Stimulated activated CD4-positive, alpha-beta T cell treated with anti-CD3 and anti-CD28 coated beads, Interleukin-1b, Interleukin-23, amount 100 ng/mL, for 4 hours (primary cell): Measurements from ENCODE around the gene CYB5A.
A peak's percentile ranks its signal among the peaks of the same experiment; 100 is the strongest.
"Not testable (repeated sequence)": the region's sequence is repeated elsewhere in the genome, so short reads cannot be mapped to it uniquely, and the experiment has no call there.

Experiments used
- DNase-seq, 2 donors: peaks; one replicate each; pipeline ENCODE4 v3.0.0-alpha.2; 2020; ENCODE audit warnings: low read depth in 2 of 2

The CYB5A gene

DNA sequence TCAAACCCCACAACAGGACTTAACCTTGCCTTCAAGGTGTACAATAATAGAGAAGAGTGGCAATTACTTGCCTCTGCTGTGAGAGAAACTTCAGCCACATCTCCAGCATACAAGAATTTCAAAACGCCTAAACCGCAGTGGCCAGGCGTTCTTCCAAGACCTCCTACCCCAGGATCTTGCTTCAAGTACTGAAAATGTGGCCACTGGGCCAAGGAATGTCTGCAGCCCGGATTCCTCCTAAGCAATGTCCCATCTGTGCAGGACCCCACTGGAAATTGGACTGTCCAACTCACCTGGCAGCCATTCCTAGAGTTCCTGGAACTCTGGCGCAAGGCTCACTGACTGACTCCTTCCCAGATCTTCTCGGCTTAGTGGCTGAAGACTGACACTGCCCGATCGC lies 2.8 kb upstream of the CYB5A start:
- no peak for DNase-seq

DNA sequence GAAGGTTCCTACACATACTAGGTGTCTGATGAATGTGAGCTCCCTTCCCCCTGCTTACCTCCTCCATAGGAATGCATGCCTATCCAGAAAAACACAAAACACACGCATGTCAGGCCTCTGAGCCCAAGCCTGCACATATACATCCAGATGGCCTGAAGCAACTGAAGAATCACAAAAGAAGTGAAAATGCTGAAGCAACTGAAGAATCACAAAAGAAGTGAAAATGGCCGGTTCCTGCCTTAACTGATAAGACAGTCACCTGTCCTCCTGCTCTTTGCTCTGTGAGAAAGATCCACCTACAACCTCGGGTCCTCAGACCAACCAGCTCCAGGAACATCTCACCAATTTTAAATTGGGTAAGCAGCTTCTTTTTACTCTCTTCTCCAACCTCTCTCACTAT lies 1.2 kb upstream of the CYB5A start:
- DNase-seq: not testable (repeated sequence)

DNA sequence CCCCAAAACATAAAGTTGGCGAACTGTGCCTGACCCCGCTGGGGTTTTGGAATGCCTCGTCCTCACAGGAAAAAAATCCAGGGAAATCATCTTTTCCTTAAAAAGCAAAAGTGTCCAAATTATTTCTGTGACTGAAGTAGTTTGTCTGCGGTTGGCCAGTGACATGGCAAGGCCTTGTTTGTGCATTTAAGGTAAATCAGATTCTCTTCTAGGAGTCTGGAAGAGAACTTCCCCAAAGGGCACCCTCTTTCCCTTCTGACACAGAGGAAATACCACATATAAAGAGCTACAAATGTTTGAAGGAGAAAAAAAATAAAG lies 737 bp upstream of the CYB5A start:
- no peak for DNase-seq

DNA sequence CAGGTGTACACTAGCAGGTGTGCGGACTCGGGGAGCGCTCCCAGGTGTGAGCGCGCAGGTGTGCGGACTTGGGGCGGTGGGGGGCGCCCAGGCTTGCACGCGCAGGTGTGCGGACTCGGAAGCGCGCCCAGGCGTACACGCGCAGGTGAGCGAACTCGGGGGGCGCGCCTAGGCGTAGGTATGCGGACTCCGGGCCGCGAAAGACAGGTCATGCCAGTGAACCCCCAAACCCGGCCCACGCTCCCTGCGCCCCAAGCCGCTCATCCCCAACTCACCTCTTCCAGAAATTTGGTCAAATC lies 342 bp downstream of the CYB5A start:
- no peak for DNase-seq

DNA sequence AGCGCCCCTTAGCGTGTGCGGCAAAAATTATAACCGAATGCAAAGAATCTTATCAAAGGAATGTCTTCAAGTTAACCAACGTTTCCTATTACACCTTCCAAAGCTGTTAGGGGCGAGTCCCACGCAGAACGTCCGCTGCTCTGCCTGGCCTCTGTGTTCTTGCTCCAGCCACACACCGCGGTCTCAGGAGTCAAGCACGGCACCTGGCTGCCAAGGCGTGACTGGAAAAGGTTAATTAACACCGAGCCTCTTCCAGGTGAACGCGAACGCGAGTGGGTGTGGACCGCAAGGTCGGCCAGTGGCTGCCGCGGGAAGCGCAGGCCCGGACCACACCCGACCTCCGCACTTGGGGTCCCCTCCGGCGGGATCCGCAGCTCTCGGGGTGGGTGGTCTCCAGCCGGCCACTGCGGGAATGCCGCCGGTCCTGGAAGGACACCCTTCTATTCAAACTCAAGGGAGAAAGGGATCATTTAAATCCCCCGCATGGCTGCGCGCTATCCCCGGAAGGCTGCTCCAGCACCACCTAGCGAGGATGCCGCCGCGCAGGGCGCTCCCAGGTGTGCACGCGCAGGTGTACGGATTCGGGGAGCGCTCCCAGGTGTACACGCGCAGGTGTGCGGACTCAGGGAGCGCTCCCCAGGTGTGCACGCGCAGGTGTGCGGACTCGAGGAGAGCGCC lies 830 bp downstream of the CYB5A start:
- no peak for DNase-seq

DNA sequence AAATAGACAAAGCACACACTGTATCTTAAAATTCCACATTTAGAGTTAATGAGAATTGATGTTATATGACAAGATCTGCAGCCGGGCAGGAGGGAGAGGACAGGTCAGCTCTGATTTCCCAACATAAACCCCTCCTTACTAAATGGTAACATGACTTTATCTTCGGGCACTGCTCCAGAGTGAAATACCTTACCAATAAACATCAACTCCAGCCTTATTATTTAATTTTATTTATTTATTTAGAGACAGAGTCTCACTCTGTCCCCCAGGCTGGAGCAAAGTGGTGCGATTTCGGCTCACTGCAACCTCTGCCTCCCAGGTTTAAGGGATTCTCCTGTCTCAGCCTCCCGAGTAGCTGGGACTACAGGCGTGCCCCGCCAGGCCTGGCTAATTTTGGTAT lies 1.7 kb downstream of the CYB5A start:
- DNase-seq: no peak

DNA sequence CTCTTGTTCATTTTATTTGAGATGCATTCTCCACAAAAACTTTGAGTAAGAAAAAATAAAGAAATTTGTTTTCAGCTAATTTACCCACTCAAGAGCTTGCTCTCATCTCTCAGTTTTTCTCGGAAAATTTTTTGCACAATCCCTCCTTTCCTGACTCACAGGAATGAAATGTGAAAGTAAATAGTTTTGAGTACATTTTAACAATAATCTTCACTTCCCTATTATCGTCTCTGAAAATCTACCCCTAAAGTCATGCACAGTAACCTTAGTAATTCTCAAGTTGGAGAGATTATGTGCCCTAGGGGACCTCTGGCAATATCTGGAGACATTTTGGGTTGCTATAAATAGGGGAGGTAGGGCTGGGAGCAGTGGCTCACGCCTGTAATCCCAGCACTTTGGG lies 2.6 kb downstream of the CYB5A start:
- no peak for DNase-seq

DNA sequence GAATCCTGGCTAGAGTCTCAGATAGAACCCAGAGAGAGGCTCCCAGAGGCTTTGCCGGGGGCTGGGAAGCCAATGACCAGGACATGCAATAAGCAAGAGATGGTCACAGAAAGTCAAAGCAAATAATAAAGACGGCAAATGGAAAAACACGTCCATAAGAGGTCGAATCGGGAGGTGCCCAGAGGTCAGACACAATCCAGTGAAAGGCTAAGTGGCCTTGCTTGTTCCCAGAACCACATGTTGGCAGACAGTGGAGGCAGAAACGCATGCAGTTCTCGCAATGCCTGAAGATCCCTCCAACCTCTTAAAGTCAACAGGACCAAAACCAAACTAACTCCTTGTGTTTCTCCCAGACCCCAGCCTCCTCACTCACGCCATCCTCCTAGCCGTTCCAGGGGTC lies 3.0 kb downstream of the CYB5A start:
- no peak for DNase-seq

DNA sequence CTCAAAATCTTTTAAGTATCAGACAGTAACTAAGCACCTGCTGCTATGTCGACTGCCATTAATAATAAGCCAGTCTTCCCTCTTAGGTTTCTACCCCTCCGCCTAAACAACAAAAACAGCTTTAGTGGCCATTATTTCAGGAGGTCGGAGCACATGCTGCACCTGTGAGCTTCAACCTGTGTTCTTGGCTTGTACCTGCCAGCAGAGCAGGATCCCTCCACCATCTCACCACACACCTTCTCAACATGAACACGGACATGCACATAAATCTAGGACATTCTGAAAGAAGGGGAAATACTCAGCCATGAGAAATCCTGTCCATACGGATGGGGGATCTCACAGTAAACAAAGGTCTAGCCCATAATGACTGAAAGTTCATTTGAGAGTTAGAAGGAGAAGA lies 3.7 kb downstream of the CYB5A start:
- DNase-seq: no peak

DNA sequence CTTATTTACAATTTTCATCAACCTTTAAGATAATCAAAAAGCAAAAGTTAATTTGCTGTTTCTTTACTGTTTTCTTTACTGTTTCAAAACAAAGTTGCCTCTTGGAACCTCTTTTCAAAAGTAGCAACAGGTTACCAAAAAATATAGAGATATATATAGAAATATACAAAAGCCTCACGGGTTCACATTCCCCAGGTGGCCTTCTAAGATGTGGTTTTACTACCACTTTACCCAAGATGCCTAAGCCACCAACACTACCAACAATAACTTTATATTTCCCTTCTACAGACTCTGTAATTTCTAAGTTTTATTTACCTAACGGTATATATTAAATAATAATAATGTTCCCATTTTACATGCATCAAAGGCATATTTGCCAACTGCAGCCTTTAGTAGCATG lies 4.9 kb downstream of the CYB5A start:
- no peak for DNase-seq

DNA sequence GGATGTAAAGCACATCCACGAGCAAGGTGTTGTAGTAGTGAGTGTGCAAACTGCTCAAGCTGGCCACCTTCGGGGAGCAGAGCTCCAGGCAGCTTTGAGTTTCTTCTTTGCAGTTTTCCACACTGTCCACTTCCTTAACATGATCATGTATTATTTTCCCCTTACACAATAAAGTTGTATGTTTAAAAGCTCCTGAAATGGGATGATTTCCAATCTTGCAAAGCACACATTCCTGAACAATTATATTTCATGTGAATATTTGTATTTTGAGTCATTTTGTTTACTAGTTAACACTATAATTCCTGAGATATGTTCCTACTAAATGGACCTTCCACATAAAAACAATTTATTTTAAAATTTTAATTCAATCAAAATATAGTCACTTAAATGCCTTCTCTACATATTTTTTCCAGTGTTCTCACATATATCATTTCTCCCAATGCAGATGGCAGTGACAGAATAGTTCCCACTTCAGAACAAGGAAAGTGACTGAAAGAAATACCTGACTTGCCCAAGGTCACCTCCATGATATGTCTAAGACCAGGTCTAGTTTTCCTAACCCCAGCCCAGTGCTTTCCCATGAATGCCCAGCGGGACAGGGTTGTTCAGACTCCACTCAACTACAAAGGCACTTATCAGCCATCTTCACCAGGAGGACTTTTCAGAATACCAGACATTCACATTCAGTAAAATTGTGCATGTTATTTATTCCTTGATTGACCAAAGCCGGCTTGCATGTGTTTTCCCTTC lies 5.5 kb downstream of the CYB5A start:
- no peak for DNase-seq

DNA sequence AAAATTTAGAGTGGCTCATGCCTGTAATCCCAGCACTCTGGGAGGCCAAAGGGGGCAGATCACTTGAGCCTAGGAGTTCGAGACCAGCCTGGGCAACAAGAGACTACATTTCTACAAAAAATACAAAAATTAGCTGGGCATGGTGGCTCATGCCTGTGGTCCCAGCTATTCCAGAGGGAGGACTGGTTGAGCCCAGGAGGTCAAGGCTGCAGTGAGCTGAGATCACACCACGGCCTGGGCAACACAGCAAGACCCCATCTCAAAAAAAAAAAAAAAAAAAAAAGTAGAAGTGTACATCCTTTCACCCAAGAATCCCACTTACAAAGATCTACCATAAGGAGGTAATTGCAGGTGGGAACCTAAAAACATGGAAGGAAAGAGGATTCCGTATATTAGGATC lies 6.2 kb downstream of the CYB5A start:
- not testable (repeated sequence) for DNase-seq

DNA sequence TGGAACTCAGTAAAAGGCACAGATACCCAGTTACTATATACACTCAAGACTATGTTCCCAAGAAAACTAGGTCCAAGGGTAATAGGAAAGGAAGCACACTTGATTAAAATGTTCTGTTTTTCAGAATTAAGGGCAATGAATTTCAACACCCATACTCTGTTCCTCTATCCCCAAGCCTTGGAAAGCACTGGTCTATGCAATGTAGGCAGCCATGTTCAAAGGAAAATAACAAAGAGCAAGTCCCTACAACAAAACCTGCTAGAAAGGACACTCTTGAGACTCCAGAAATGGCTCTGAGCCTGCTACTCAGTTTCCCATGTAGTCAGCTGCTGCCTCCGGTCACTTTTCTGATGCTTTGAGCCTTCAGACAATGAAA lies 6.8 kb downstream of the CYB5A start:
- DNase-seq: no peak

DNA sequence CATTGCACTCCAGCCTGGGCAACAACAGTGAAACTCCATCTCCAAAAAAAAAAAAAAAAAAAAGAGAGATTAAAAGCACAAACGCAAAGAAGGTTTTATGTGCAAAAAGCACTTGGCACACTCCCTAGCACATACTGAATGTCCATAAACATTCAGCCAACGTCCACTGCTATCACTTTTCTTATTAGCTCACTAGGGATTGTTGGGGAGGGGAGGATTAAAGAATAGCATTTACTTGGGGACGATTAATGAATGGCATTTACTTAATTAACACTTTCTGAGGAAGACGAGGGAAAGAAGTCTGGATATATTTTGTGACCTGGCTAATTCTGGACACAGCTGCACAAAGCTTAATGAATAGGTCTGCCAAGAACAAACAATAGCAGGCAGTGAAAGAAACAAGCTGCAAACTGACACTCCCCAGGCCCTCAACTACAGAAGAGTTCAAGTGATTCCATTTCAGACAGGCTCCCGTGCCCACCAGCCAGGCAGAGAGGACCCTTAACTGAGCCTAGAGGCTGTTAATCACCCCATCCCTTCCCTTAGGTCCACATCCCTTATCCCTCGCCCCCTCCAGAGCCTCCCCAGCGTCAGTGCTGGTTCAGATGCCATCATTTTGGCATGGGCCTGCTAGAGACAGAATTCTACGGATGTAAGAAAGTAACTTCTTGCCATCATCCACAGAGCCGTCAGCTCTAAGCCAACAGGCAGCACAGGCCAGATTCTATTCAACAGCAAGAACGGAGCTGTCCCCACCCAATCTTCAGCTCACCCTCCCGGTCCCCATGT lies 7.4 kb downstream of the CYB5A start:
- no peak for DNase-seq

DNA sequence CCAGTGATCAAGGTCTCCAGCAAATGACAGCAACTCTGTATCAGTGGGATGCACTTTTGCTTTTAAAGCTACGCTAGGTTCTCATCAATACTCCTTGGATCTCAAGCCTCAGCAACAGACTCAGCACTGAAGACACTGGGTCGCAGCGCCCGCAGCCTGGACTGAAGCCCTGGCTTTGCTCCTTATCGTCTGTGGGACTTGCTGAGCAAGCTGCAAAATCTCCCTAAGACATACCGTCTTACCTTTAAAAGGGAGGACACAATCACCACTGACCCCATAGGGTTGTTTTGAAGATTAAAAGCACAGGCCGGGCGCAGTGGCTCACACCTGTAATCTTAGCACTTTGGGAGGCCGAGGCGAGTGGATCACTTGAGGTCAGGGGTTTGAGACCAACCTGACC lies 8.1 kb downstream of the CYB5A start:
- no peak for DNase-seq

DNA sequence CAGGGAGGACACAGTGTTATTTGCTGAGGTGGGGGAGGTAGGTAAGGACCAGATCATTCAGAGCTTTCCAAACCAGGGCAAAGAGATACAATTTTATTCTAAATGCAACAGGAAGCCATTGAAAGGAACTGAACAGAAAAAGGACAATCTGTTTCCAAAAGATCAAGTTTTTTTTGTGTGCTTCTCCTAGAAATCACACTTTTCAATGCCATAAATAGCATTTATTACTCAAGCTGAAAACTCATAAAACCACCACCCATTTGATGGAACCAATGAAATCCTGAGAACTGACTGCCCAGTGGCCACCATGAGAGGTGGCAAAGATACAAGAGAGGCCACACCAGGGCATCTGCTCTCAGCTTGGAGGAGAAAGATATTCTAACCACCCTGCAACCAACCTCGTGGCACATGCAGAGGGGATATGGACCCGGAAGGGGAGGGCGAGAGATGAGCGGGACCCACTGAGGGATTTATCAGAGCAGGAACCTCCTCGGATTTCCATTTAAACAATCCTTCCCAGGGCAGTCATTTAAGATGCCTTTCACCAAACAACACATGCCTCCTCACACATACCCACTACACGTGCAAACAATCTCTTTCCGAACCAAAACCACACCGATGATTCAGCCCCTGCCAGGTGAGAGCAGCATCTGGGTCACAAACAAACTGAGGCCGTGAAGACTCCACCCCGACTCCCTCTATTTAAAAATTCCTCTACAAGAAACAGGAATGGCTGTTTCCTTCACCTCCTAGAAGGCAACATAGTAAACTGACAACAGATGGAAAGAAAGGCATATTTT lies 8.8 kb downstream of the CYB5A start:
- DNase-seq: peak in 1 of 2 donors; percentile 10

DNA sequence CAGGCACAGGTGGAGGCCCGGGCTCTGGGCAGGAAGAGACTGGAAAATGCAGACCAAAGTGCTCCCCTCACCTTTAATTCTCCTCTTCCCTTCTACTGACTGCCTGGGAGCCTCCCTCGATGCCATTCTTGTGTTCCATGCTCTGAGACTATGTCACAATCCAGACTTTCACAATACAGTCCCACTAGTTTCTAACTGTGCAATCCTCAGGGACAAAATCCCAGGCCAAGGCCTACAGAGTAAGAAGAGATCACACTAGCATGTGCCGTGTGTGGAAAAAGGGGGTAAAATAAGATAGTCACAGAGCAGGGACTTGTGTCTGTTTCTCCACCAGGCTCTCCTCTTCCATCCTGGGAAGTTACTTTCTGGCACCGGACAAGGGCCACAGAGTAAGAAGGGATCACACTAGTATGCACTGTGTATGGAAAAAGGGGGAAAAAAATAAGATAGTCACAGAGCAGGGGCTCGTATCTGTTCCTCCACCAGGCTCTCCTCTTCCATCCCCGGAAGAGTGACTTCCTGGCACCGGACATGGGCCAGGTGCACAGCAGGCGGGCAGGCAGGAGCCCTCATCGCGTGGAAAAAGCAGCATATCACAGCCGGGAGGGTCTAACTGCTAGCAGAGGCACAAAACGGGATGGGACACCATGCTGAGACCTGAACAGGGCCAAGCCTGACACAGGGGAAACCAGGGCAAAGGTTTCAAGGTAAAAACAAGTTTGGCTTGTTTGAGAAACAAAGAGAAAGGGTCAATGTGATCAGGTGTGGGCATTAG lies 9.6 kb downstream of the CYB5A start:
- no peak for DNase-seq

DNA sequence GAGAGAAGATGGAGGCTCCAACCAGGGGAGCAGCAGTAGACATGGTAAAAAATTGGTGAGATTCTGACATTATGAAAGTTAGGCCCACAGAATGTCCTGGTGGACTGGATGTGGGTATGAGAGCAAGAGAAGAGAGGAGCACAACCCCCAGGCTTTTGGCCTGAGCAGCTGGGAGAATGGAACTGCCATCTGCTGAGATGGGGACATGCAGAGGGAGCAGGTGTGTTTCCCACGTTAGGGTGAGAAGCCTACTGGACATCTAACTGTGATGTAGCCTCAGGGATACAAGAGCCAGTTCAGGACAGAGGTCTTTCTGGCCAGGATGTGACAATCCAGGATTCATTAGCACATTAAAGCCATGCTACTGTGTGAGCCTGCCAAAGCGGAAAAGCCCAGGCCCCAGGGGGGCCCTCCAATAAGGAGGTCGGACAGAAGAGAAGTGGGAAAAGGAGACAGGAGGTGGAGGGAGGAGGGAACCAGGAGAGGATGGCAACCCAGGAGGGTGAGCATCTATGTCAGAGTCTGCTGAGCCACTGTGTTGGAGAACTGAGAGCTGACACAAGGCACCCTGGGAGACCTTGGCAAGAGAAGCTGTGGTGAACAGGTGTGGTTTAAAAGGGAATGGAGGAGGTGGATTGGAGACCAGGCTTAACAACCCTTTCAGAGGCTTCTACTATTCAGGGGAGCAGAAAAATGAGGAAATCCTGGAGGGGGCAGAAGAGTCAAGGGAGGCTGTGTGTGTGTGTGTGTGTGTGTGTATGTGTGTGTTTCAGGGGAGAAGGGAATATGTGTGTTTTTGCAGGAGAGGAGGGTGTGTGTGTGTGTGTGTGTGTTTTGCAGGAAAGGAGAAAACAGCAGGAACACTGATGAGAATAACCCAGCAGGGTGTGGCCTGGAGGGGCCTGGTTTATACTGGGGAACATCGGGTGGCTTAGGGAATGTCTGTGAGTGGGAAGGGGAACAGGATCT lies 10.5 kb downstream of the CYB5A start:
- no peak for DNase-seq

DNA sequence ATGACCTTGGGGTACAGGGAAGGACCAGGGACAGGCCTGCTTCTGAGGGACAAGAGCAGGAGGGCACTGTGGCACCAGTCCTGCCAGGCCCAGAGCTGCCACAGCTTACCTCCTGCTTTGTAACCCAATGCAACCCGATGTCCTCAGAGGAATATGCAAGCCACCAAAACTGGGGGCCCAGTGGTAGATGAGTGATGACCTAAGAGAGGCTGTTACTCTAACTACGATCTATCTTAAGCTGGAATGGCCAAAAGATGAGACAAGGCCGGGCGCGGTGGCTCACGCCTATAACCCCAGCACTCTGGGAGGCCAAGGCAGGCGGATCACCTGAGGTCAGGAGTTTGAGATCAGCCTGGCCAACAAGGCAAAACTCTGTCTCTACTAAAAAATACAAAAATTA lies 12.8 kb downstream of the CYB5A start:
- DNase-seq: no peak

DNA sequence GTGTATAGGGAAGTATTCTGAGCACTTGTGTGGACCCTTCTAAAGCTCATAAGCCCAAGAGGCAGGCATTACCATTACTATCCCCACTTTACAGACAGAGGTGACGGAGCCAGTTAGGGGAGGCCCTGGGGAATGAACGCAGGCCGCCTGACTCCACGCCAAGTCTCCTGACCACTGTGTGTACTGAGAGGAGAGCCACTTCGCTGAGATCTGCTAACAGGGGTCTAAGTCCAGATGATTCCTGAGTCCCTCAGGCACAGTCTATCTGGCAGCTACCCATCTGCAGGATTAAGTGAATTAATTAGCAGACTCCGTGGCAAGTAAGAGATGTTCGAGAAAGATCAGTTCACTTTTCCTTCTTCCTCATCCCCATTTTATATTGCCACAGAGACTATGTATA lies 13.7 kb downstream of the CYB5A start:
- DNase-seq: no peak

DNA sequence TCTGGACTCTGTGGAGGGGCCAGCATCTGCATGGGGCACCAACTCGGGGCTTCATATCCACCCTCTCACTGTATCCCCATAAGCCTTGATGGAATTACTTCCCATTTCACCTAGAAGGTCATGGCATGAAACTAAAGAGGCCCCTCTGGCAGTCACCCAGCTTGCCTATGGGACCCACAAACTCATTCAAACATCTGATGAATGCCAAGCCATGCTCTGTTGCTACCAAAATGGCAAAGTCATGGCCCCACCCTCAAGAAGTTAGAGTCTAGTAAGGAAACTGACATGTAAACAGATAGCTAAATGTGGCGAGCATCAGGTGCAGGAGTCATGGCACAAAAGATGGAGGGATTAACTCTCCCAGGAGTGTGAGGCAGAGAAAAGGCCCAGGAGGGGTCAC lies 14.5 kb downstream of the CYB5A start:
- no peak for DNase-seq
